A204.1 (cell line): ENCODE results near the gene ITGBL1.

ENCODE experiments used
- FAIRE-seq: peaks from 2 replicates; lab custom pipeline; 2012; peaks lifted over from hg19 to GRCh38; lab: Jason Lieb, UNC

Gene ITGBL1

DNA sequence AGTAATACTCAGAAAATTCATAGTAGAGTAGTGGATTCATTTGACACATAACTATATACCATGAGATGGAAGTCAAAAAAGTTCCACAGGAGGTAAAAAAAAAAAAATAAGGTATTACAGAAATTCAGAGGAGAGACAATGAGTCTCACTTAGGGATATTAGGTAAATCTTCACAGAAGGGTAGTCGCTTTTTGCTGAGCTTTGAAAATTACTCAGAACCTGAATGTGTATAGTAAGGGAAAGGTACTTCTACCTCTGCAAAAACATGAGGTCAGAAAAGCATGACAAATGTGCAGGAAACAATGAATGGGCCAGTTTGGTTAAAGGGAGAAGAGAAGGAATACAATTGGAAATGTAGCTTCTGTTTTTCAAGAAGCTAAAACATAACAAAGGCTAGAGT is 250.6 kb downstream of the ITGBL1 start:
- FAIRE-seq, result no peak

DNA sequence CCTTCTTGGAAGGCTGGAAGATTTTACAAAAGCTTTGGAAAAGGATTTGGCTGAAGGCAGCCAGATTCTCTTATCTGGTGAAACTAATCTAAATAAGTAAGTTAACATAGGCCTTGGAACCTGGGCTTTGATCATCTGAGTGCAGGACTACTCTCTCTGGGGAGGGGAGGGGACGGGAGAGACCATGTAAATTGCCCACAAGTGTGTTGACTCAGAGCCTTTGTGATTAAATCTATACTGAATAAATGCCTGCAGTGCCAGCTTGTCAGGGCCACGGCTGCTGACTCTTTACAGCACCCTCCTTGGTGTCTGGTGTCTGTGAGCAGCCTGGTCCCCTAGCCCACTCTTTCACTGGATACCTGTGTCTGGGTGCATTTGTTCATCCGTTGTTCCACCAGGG is 251.4 kb downstream of the ITGBL1 start:
- FAIRE-seq, result no peak

DNA sequence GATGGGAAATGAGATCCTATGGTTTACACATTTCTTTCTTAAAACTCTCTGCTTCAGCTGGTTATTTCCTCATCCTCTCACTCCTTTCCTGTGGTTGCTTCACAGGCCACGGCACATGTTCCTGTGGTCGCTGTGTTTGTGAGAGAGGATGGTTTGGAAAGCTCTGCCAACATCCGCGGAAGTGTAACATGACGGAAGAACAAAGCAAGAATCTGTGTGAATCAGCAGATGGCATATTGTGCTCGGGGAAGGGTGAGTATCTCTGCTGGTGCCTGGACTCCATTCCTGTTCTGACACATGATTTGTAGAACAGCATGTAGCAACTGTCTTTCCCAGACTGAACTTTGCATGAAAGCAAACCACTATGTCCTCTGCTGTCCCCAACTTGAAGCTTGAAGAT is 254.2 kb downstream of the ITGBL1 start:
- FAIRE-seq, result no peak

DNA sequence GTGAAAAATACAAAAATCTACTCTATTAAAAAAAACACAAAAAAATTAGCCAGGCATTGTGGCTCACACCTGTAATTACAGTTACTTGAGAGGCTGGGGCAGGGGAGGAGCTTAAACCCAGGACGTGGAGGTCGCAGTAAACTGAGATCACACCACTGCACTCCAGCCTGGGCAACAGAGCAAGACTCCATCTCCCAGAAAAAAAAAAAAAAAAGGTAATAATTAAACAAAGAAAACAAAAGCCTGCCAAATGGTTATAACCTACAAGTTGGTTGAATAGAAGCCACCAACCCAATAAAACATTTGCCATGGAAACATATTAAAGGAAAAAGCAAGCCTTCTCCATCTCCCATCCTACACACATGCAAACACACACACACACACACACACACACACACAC is 255.2 kb downstream of the ITGBL1 start:
- FAIRE-seq, result no peak

DNA sequence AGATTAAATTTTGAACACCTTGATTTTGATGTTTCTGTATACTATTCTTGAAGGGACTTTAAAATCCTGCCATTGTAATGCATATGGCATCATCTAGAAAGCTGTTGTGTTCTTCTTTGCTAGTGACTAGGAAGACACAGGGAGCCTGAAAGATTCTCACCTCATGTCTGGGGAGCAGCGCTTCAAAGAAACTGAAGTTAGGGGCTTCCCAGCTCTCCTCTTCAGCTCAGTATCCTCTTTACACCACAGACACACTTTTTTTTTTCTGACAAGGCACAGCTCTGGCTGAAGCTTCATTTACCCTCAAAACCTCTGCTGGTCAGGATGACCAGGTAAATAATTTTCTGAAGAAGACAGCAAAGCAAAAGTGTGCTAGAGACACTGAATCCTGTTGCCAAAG is 255.6 kb downstream of the ITGBL1 start:
- no peak for FAIRE-seq

DNA sequence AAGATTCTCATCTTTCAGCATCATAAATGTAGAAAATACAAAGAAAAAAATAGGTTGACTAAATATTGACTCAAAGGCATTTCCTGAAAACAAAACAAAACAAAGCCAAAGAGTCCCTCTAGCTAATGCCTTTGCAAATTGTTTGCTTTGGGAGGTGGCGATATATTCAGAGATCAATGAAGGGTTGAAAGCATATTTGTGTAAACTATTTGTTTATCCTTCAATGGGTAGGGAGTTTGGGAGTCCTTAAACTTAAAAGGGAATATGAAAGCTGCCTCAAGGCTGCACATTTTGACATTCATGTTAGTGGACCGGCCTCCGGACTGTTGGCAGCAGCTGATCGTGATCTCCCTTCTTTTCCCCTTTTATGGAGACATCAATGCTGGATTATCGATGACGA is 257.5 kb downstream of the ITGBL1 start:
- FAIRE-seq, result no peak

DNA sequence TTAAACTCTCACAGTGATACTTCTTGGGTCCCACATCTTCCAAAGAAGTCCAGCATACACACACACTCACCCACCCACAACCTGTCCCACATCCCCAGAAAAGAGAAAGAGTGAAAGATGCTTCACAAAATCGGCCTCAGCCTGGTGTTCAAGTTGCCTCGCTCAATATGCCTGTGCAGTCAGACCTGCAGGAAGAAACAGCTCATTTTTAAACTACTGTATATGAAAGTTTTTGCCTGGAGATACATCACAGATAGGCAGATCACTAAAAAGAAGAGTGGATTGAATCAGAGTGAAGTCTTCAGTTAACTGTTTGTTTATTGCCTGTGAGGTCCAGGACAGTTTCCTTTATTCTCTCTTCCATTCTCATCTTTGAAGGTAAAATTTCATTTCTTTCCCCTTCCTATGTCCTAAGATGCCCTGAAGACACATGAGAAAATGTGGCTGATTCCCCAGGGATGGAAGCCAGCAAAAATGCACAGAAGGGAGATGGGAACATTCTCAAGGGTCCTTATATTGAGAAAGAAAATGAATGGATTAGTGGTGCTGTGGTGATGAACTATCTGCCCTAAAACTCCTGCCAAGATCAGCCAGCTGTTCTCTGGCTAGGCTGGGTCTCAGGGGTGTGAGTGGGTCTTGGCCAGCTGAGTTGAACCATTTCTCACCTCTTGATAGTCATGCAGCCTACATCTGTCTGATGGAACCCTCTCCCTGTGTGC is 259.0 kb downstream of the ITGBL1 start:
- no peak for FAIRE-seq

DNA sequence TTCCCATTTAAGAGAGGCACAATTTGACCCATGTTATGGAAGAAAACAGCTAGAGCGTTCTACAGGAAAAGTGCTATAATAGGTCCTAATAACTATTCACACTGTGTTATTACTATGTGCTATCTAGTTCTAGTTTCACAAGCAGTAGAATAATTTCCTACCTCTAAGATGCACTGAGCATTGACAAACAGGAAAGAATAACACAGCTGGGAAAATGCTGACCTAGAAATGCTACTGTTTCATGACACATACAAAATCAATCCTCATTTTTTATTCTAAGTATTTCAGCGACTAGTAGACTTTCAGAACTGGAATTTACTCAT is 259.5 kb downstream of the ITGBL1 start:
- no peak for FAIRE-seq

DNA sequence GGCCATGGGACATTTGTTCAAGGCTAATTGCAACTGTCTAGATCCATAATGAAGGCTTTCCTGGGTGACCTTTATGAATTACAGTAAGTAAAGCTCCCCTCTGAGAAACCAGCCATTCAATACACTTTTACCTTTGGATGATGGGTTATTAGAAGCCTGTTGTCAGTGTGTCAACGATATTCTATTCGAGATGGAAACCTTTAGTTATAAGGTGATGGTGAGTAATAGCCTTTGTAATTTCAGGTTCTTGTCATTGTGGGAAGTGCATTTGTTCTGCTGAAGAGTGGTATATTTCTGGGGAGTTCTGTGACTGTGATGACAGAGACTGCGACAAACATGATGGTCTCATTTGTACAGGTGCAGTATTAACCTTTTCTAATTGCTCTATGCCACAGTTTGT is 261.7 kb downstream of the ITGBL1 start:
- no peak for FAIRE-seq

DNA sequence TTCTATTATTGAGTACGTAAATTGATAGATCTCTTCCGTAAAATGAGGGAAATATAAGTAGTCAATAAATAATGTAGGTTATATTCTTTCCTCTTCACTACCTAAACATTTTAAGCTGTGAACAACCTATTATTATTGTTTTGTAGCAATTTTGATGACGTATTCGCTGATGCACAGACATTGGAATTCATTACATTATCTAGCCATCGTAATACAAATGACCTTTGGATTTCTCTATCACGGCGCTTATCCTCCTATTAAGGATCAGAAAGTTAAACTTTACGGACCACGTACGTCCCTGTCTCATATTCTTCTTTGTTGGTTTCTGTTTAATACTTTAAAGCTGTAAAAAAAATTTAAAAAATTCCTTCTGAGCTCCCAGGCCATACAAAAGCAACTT is 264.9 kb downstream of the ITGBL1 start:
- no peak for FAIRE-seq

DNA sequence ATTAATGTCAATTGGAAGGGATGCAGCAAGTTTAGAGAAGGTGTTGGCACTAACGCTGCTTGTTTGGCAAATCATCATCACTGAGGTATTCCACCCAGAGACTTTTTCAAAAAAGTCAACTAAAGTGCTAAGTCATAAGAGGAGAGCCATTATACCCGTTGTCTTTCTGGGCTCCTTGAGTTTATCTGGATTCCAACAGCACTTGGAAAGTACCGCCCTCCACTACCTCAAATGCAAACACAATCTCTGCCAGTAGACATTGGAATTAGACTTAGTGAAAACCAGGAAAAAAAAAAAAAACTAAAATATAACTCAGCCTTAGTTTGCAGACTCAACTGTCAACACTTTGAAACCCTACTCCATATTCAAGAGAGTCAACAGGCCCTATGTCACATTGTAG is 266.0 kb downstream of the ITGBL1 start:
- FAIRE-seq, result no peak

DNA sequence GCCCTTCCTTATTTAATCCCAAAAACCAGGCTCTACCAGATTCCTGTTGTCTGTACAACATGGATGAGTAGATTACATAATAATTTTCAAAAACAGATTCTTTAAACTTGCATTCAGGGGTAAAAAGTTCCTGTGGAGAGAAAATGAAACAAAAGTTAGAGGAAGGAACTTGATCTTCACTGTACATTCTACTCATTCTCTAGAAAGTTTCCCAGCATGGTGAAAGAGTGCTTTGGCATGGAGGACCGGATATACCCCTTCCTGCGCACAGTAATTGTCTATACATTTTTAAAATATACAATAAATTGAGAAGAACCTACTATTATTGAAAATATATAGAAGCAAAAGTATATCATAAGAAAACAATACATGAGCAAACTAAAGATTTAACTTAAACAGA is 274.2 kb downstream of the ITGBL1 start:
- FAIRE-seq, result no peak

DNA sequence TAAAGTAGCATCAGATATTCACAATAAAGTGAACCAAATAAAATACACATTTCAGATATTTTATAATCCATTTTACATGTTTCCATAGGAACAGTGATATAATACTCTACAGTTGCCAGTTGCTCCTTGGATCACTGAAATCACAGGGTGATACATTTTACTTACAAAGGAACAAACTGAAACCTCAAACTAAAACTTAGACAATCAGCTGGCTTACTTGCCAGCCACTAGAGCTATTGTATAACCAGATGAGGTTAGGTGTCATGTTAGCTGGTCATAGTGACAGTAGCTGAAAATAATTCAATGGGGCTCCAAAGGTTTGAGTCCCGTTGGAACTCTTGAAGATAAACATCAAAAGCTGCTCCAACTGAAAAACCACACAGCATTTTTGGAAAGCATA is 274.6 kb downstream of the ITGBL1 start:
- FAIRE-seq, result peak; percentile 27

DNA sequence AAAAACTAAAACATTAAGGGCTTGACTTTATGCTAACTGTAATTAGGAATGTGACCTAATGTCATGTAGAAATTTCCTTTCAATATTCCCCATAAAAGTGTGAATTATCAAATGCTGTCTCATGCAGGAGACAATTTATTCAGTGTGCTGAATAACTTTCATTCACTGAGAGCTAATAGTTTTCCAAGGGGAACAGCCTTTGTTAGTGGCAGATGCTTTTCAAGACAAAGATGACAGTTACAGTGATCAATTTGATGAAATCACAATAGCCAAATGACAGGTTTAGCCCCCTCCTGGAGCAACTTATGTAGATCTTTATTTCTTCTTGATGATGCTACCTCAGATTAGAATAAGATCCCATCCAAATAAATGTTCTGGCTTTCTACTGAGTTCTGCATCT is 275.5 kb downstream of the ITGBL1 start:
- no peak for FAIRE-seq

DNA sequence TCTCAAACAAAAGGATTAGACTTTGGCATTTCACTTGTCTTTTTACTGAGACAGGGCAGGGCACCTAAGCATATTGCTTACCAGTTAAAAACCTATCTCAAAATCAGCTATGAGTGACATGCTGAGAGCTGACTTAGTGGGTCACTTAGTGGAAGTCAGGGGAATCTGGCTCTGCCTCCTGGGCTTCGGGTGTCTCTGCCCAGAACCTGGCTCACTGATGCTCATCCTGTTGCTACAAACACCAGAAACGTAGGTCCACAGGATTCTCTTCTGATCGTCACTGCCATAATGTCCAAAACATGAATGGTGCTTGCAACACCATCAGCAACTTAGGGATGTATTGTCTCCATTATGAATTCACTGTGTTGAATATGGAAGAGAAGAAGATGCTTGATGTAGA is 276.1 kb downstream of the ITGBL1 start:
- no peak for FAIRE-seq

DNA sequence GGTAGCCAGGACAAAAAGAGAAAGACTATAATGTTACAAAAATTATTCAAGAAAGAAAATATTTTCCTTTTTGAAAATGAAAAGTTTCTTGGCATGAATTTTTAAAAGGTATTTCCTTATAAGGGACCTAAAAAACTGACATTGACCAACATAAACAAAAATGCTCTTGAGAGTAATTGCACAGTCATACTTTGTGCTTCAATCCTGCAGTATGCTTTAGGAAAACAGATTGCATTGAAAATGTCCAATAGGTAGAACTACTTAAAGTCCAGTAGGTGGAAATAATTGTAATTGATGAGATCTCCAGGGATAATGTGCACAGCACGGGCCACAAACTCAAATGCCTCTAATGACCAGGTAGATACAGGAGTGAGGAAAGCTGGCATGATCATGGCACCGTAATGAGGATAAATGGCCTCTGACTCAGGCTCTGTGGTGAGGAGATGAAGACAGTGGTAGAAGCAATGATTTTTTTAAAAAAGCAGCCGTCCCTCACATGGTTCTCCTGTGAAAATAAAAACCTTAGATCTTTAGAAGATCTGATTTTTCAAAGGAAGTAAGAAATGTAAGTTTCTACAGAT is 278.0 kb downstream of the ITGBL1 start:
- FAIRE-seq, result no peak

DNA sequence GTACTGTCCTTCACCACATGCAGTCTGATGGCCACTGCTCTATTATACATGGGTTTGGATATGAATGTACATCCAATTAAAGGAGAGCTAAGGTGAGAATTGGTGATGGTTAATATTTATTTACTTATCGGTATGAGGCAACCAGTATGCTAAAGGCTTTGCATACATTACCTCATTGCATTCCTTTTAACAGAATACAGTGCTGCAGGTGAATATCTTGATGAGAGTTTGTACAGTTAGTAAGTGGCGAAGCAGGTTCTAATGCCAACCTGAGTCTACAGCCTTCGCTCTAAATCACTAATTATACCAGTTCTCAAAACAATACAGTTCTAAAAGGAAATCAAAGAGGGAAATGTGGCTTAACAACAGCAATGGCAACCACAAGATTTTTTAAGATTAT is 284.1 kb downstream of the ITGBL1 start:
- no peak for FAIRE-seq

DNA sequence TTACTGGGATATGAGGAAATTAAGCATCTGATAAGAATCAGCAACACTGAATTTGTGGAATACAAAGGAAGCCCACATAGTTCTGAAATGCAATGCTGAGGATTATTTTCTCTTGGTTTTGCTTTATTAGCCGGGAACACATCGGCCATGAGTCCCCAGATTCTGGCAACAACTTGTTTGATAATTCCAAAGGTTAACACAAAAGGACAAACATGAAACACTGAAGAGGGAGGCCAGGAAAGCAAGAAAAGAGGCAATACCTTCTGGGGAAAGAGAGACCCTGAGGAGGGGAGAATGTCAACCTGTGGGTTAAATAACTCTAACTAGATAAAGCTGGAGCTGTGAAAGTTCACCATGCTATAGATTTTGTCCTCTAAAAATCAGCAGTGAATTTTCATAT is 285.9 kb downstream of the ITGBL1 start:
- FAIRE-seq, result no peak

DNA sequence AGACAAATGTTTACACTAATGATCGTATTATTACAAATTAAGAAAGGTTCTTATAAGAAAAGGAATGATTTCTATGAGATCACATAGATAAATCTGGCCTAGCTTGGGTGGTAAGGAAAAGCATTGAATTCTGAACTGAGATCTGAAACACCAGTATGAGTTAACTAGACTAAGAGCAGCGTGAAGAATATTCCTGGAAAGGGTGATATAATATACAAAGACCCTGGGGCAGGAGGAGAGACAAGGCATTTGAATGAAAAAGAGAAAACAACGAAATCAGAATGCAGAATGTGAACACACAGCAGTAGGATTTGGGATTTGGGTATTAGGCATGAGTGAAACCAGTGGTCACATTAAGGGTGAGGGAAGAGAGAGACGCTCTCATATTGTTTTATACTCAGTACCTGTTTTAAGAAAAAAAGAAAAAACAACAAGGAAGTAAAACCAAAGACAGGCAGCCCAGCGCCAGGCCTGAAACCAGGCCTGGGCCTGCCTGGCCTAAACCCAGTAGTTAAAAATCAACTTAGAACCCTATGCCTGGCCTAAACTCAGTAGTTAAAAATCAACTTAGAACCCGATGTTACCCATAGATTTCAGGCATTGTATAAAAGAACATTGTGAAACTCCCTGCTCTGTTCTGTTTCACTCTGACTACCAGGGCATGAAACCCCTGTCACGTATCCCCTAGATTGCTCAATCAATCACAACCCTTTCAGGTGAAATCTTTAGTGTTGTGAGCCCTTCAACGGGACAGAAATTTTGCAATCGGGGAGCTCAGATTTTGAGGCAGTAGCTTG is 287.1 kb downstream of the ITGBL1 start:
- FAIRE-seq, result no peak

DNA sequence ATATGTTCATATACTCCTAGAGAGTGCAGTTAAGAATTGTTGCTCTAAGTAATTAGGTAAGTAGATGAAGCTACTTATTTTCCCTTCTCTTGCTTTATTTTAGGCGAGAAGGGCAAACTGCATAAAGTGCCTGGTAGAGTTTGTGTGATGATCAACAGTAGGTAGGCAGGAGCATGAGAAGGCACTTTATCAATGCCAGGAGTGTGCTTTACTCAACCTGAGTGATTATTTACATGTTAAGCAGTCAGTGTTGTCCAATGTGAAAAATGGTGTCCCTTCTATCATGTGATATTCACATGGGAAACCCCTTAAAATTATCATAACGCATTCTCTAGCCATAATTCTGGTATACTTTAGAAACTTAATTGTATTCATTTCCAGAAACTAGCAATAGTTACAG is 294.0 kb downstream of the ITGBL1 start:
- no peak for FAIRE-seq

DNA sequence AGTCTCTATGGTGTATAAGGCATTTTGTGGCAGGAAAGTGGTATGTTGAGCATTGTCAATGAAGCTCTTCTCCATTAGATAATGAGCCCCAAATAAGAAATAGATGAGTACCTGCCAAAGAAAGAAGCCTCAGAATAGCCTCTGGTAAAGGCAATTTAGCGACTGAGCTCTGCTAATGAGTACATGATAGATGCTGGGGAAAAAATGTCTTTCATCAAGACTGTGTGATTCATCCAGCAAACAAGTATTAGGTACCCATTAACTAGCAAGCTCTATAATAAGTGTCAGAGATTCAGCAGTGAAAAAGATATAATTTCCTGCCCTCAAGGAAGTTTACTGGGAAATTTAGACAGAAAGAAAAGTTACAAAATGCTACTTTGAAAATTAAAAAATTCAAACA is 294.6 kb downstream of the ITGBL1 start:
- no peak for FAIRE-seq

DNA sequence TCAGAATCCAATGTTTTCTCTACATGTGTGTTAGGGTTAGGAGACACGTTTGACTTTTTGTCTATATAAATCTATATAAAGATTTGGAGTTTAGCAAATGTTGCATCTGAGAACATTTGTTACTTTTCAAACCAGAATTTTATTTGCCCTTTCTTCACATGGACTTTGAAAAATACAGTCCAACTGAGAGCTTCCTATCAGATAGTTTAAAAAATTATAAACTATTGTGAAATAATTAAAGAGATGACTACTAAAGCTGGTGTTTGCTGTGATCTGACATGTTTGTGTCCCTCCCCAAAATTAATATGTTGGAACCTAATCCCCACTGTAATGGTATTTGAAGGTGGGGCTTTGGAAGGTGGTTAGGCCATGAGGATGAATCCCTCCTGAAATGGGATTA is 297.1 kb downstream of the ITGBL1 start:
- no peak for FAIRE-seq

DNA sequence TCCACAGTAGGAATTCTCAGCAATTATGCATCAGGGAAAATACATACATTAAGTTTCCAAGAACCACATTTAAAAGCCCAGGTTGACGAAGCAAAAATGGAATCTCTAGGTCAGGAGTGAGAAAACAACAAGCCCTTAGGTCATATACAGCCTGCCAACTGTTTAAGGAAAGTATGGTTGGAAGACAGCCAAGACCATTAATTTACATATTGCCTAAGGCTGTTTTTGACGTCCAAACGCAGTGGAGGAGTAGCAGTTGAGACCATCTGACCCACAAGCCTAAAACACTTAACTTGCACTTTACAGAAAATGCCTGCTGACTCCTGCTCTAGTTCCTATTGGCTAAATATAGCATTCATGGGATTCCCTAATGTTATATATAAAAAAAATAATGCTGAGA is 299.0 kb downstream of the ITGBL1 start:
- no peak for FAIRE-seq

DNA sequence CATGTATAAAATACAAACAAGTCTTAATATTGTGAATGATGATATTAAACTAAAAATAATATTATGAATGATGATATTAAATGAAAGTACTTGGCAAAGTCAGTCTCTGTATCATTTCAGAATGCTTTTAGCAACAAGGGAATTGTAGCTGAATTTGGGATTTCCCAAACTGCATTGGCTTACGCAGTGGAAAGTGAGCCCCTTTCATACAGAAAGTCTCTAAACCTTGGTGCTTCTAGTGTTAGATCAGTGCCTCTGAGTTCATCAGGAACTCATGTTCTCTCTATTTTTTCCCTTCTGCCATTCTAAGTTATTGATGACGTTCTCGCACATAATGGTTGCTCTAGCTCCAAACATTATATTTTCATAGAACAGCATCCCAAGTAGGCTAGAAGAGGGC is 300.0 kb downstream of the ITGBL1 start:
- FAIRE-seq, result no peak
